Endodermal cell (in vitro differentiated cells): ENCODE results near the gene METRN. TPM values are rescaled to one million over a fixed set of nuclear protein-coding genes. Genes with fewer than 3 reads are reported as not detected.

Experiments used
- DNase-seq: peaks from one replicate; pipeline ENCODE4 v3.0.0-alpha.2; 2017
- H3K27ac ChIP-seq: 2 replicates; pipeline ENCODE4 v1.5.1; 2013; ENCODE audit warnings: mild to moderate bottlenecking, low read depth, low read length, moderate library complexity
- H3K27me3 ChIP-seq: 2 replicates; pipeline ENCODE4 v1.6.1; 2013; ENCODE audit warnings: mild to moderate bottlenecking, low read length, moderate library complexity; ENCODE audit not compliant: insufficient read depth, control insufficient read depth, poor library complexity, severe bottlenecking
- H3K36me3 ChIP-seq: 2 replicates; pipeline ENCODE4 v1.7.0; 2013; ENCODE audit warnings: mild to moderate bottlenecking, low read length, moderate library complexity; ENCODE audit not compliant: control insufficient read depth, insufficient read depth
- H3K4me1 ChIP-seq: one replicate; pipeline ENCODE4 v1.7.0; 2013; ENCODE audit warnings: low read length; ENCODE audit not compliant: control insufficient read depth, insufficient read depth
- H3K4me3 ChIP-seq: 2 replicates; pipeline ENCODE4 v1.5.1; 2013; ENCODE audit warnings: mild to moderate bottlenecking, low read length, moderate library complexity
- H3K9ac ChIP-seq: 2 replicates; pipeline ENCODE4 v1.6.1; 2013; ENCODE audit warnings: mild to moderate bottlenecking, low read length, moderate library complexity; ENCODE audit not compliant: poor library complexity, severe bottlenecking; ENCODE audit errors: extremely low read depth
- H3K9me3 ChIP-seq: 2 replicates; pipeline ENCODE4 v1.6.1; 2013; ENCODE audit warnings: mild to moderate bottlenecking, low read length, moderate library complexity; ENCODE audit not compliant: control insufficient read depth
- H3K27ac Mint-ChIP-seq: 2 replicates; pipeline ENCODE4 v1.8.0; 2020; ENCODE audit warnings: mixed read lengths
- H3K27me3 Mint-ChIP-seq: 2 replicates; pipeline ENCODE4 v1.8.0; 2021; ENCODE audit warnings: mild to moderate bottlenecking, mixed read lengths; ENCODE audit not compliant: insufficient read depth
- H3K36me3 Mint-ChIP-seq: 2 replicates; pipeline ENCODE4 v1.8.0; 2020; ENCODE audit warnings: low read depth, mixed read lengths
- H3K4me1 Mint-ChIP-seq: 2 replicates; pipeline ENCODE4 v1.8.0; 2020; ENCODE audit warnings: mixed read lengths
- H3K4me3 Mint-ChIP-seq: 2 replicates; pipeline ENCODE4 v1.8.0; 2020; ENCODE audit warnings: mild to moderate bottlenecking, moderate library complexity, mixed read lengths
- H3K9me3 Mint-ChIP-seq: 2 replicates; pipeline ENCODE4 v1.8.0; 2020; ENCODE audit warnings: mild to moderate bottlenecking, mixed read lengths
- CTCF ChIP-seq: fragments of 200-600 bp; sonication (generic); conservative IDR thresholded peaks from 2 replicates; pipeline ENCODE4 v1.5.0; 2021; ENCODE audit warnings: antibody characterized with exemption, mild to moderate bottlenecking
- WGBS, 2 experiments: methylation state at CpG; one replicate each; pipeline versions ENCODE4 v1.1.5 to v1.1.7; 2013; ENCODE audit warnings: missing lambda C conversion rate in 2 of 2, mixed read lengths in 1 of 2; ENCODE audit not compliant: insufficient coverage in 1 of 2, insufficient read length in 1 of 2; 5-methylcytosine and 5-hydroxymethylcytosine counted together
- total RNA-seq, 2 donors: library from RNA; stranded (reverse); fragmentation: NEBNext Ultra II Directional in 1 of 2; extraction: Animal tissue kit (Norgen Biotek cat#: 25700) in 1 of 2; gene quantifications; 2 replicates in 1 of 2; 3 replicates in 1 of 2; pipeline ENCODE4 v1.2.1, GENCODE V29; 2021

METRN gene
- total RNA-seq, 2 donors from 2014 or later, result 33.4 to 38.5 TPM

GRCh38 chr16:708959-709358 lies 6.0 kb upstream of the METRN start:
- no peak overlapping the region for H3K27ac Mint-ChIP-seq
- Histone ChIP-seq H3K27me3 (peaks cover 78% of the 10 kb centered on the region), H3K4me3 (no peak overlapping the region), H3K4me1 (no peaks in the 10 kb centered on the region), H3K36me3 (no peaks in the 10 kb centered on the region), H3K9ac (no peak overlapping the region), H3K9me3 (no peaks in the 10 kb centered on the region), H3K27ac (peak overlapping the region; percentile 97)
- no peaks in the 10 kb centered on the region for H3K36me3 Mint-ChIP-seq
- H3K4me3 Mint-ChIP-seq, result no peak overlapping the region
- H3K27me3 Mint-ChIP-seq, result peaks cover 74% of the 10 kb centered on the region
- 78% methylated on average over 3 of the region's 4 CpGs; no CpG with 5 or more reads in 1 of the 2 experiments for WGBS, 2 experiments
- no peak for DNase-seq
- no peaks in the 10 kb centered on the region for H3K9me3 Mint-ChIP-seq
- no peaks in the 10 kb centered on the region for H3K4me1 Mint-ChIP-seq
- TF ChIP-seq CTCF, result no peak

GRCh38 chr16:709566-710499 lies 5.1 kb upstream of the METRN start:
- Mint-ChIP-seq H3K9me3 (no peaks in the 10 kb centered on the region), H3K36me3 (no peaks in the 10 kb centered on the region), H3K4me3 (no peak overlapping the region), H3K27me3 (peaks cover 69% of the 10 kb centered on the region), H3K27ac (no peak overlapping the region), H3K4me1 (no peaks in the 10 kb centered on the region)
- Histone ChIP-seq H3K9me3 (no peaks in the 10 kb centered on the region), H3K4me1 (no peaks in the 10 kb centered on the region), H3K27ac (peak overlapping the region; percentile 97), H3K27me3 (peaks cover 76% of the 10 kb centered on the region), H3K9ac (no peak overlapping the region), H3K36me3 (no peaks in the 10 kb centered on the region), H3K4me3 (no peak overlapping the region)
- TF ChIP-seq CTCF, result peak; percentile 28
- WGBS, 2 experiments, result 42 to 59% methylated on average over 21 to 30 of the region's 30 CpGs
- DNase-seq, result peak; percentile 80

- TF ChIP-seq CTCF, result no peak
- Histone ChIP-seq H3K9me3 (no peaks in the 10 kb centered on the region), H3K4me3 (no peak overlapping the region), H3K4me1 (no peaks in the 10 kb centered on the region), H3K27ac (peak overlapping the region; percentile 97), H3K9ac (no peak overlapping the region), H3K36me3 (no peaks in the 10 kb centered on the region), H3K27me3 (peaks cover 72% of the 10 kb centered on the region)
- Mint-ChIP-seq H3K9me3 (no peaks in the 10 kb centered on the region), H3K27ac (no peak overlapping the region), H3K4me3 (no peak overlapping the region), H3K4me1 (no peaks in the 10 kb centered on the region), H3K36me3 (no peaks in the 10 kb centered on the region), H3K27me3 (peaks cover 68% of the 10 kb centered on the region)
- DNase-seq, result no peak
- 80 to 85% methylated on average over 11 to 21 of the region's 21 CpGs for WGBS, 2 experiments
Measured at GRCh38 chr16:710500-711075, 4.3 kb upstream of the METRN start.
